Left ventricle myocardium inferior (tissue), 1 donor: Measurements from ENCODE around the gene CTNNB1. TPM values are rescaled to one million over a fixed set of nuclear protein-coding genes. Genes with fewer than 3 reads are reported as not detected.

Source experiments
- DNase-seq: peaks from one replicate; pipeline ENCODE4 v3.0.0-alpha.2; 2020
- H3K27ac ChIP-seq: fragments of 200-600 bp; replicated peaks from 2 replicates; pipeline ENCODE4 v1.8.0; 2021
- H3K27me3 ChIP-seq: fragments of 200-600 bp; 2 replicates; pipeline ENCODE4 v1.8.0; 2021; ENCODE audit warnings: low read depth
- H3K36me3 ChIP-seq: fragments of 200-600 bp; 2 replicates; pipeline ENCODE4 v1.8.0; 2021
- H3K4me1 ChIP-seq: fragments of 200-600 bp; 2 replicates; pipeline ENCODE4 v1.8.0; 2021
- H3K4me3 ChIP-seq: fragments of 200-600 bp; 2 replicates; pipeline ENCODE4 v1.8.0; 2021; ENCODE audit warnings: mild to moderate bottlenecking, moderate library complexity
- H3K9me3 ChIP-seq: fragments of 200-600 bp; replicated peaks from 2 replicates; pipeline ENCODE4 v1.8.0; 2021
- intact Hi-C: fragments of 100-400 bp; cut with micrococcal nuclease; formaldehyde crosslinking; loops from one replicate; pipeline ENCODE4 v1.11.0; 2022
- total RNA-seq: library from RNA; stranded (reverse); fragmentation: NEBNext Ultra II Directional; extraction: Animal tissue kit (Norgen Biotek cat#: 25700); gene quantifications from one replicate; pipeline ENCODE4 v1.2.1, GENCODE V29; 2021
- TF ChIP-seq, protein P1 (sequence below): fragments of 200-600 bp; IDR thresholded peaks from 2 replicates; pipeline ENCODE4 v1.8.0; 2021; ENCODE audit warnings: antibody characterized with exemption, mild to moderate bottlenecking, borderline replicate concordance
- donor health status: DM: no; HTN: yes; CAD: no; lungs with severe emphysema.

The CTNNB1 gene
- total RNA-seq, 1 donor from 2014 or later, result 164 TPM

GRCh38 chr3:41202834-41203345 is 3.6 kb downstream of the CTNNB1 start:
- Histone ChIP-seq H3K4me1 (peaks cover 89% of the 10 kb centered on the region), H3K27ac (peak overlapping the region; percentile 95)

DNA sequence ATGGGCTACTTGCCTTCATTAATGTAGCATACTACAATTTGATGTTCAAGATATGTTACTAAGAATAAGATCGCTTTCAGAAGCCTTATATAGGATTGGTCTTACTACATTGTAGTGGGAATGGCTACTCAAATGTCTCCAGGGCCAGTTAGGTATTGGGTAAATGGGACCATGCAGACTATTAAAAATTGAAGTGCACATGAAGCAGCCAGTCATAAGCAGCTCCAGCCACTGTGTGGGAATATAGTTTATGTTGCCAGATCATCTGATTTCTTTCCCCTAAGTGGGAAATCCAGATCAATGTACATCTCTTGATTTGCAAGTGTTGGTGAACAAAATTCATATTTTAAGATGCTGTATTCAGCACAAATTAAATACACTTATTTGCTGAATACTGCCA is 5.1 kb downstream of the CTNNB1 start:
- peaks cover 91% of the 10 kb centered on the region for H3K4me1 ChIP-seq
- H3K36me3 ChIP-seq, result no peaks in the 10 kb centered on the region
- H3K27ac ChIP-seq, result no peak overlapping the region
- intact Hi-C loops, result loop anchor here (5.0 to 10.0 kb wide), 3 partner anchors 230 to 622 kb away; no protein-coding TSS in a partner anchor
- no peaks in the 10 kb centered on the region for H3K27me3 ChIP-seq
- TF ChIP-seq, protein P1, sequence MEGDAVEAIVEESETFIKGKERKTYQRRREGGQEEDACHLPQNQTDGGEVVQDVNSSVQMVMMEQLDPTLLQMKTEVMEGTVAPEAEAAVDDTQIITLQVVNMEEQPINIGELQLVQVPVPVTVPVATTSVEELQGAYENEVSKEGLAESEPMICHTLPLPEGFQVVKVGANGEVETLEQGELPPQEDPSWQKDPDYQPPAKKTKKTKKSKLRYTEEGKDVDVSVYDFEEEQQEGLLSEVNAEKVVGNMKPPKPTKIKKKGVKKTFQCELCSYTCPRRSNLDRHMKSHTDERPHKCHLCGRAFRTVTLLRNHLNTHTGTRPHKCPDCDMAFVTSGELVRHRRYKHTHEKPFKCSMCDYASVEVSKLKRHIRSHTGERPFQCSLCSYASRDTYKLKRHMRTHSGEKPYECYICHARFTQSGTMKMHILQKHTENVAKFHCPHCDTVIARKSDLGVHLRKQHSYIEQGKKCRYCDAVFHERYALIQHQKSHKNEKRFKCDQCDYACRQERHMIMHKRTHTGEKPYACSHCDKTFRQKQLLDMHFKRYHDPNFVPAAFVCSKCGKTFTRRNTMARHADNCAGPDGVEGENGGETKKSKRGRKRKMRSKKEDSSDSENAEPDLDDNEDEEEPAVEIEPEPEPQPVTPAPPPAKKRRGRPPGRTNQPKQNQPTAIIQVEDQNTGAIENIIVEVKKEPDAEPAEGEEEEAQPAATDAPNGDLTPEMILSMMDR, result no peak
- DNase-seq, result no peak
- peak overlapping the region; percentile 84 for H3K4me3 ChIP-seq
- H3K9me3 ChIP-seq, result no peaks in the 10 kb centered on the region

More at GRCh38 chr3:41202834-41203345, 3.6 kb downstream of the CTNNB1 start:
- intact Hi-C loops, result loop anchor here (5.0 to 10.0 kb wide), 3 partner anchors 228 to 621 kb away; no protein-coding TSS in a partner anchor
- Histone ChIP-seq H3K4me3 (peak overlapping the region; percentile 84), H3K27me3 (no peaks in the 10 kb centered on the region), H3K9me3 (no peaks in the 10 kb centered on the region), H3K36me3 (no peaks in the 10 kb centered on the region)
- DNase-seq, result no peak
- TF ChIP-seq, protein P1, result peak; percentile 57

- intact Hi-C loops, result loop anchor here (10.0 kb wide), 1 partner anchor 231 kb away; no protein-coding TSS in a partner anchor
Observed at GRCh38 chr3:41205591-41205990, 6.3 kb downstream of the CTNNB1 start.

DNA sequence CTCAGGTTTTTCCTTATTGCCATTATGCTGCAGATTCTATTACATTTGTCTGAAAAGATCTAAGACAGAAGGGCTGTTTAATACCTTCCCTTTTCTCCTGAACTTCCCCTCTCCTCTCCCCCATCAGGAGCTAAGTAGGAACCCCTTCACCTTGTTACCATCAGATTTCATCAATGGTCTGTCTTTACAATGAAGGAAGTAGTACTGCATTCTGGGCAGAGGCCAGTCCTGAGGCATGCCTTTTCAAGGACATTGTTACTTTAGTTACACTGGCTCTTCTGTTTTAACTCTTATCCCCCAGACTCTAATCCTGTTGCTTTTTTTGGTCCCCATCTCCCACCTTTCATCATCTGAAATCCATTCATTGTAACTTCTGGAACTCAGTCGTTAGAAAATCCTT is 8.1 kb downstream of the CTNNB1 start:
- DNase-seq, result no peak
- peak overlapping the region; percentile 21 for H3K27ac ChIP-seq
- no peaks in the 10 kb centered on the region for H3K27me3 ChIP-seq
- TF ChIP-seq, protein P1, result no peak
- no peaks in the 10 kb centered on the region for H3K9me3 ChIP-seq
- intact Hi-C loops, result loop anchor here (10.0 kb wide), 1 partner anchor 233 kb away; no protein-coding TSS in a partner anchor
- no peak overlapping the region for H3K4me3 ChIP-seq
- peaks cover 91% of the 10 kb centered on the region for H3K4me1 ChIP-seq
- no peaks in the 10 kb centered on the region for H3K36me3 ChIP-seq

More at GRCh38 chr3:41205591-41205990, 6.3 kb downstream of the CTNNB1 start:
- no peaks in the 10 kb centered on the region for H3K36me3 ChIP-seq
- H3K4me1 ChIP-seq, result peaks cover 90% of the 10 kb centered on the region
- H3K27me3 ChIP-seq, result no peaks in the 10 kb centered on the region
- TF ChIP-seq, protein P1, result no peak
- no peaks in the 10 kb centered on the region for H3K9me3 ChIP-seq
- no peak overlapping the region for H3K27ac ChIP-seq
- H3K4me3 ChIP-seq, result peak overlapping the region; percentile 4
- no peak for DNase-seq

DNA sequence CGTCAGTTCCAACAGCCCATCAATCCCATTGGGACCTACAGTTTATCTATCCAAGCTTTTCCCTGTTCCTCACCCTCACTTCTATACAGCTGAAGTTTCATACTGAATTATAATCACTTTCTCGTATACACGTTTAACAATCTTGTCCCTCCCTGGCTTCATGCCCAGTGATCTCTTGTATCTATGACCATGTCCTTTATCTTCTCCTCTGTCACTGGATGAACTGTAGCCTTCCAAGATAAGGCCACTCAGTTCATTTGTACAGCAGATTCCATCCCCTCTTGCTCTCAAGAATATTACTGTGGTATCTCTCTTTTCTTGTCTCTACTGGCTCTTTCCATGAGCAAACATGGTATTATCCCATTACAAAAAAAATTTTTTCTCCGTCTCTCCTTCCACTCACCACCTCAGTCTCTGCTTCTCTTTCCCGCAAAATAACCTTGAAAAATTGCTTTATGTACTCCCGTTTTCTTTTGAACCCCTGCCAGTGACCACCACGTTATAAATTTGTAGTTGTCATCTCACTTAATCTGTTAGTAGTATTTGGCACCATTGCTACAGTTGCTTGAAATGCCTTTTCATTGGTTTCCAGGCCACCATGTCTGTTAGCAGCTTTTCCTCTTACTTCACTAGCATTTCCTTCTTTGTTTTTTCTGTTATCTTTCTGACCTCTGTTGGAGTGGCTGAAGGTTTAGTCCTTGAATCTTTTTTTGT is 9.4 kb downstream of the CTNNB1 start:
- peaks cover 91% of the 10 kb centered on the region for H3K4me1 ChIP-seq
- no peak overlapping the region for H3K4me3 ChIP-seq
- H3K27ac ChIP-seq, result no peak overlapping the region
- H3K9me3 ChIP-seq, result no peaks in the 10 kb centered on the region
- TF ChIP-seq, protein P1, result no peak
- H3K36me3 ChIP-seq, result no peaks in the 10 kb centered on the region
- no peak for DNase-seq
- H3K27me3 ChIP-seq, result no peaks in the 10 kb centered on the region
- intact Hi-C loops, result loop anchor here (10.0 kb wide), 1 partner anchor 234 kb away; no protein-coding TSS in a partner anchor
